Hematopoietic multipotent progenitor cell treated with erythropoietin and hydrocortisone succinate and interleukin-3 and kit ligand, for 8 days (in vitro differentiated cells): ENCODE measurements around the gene ENTPD8.

Source experiments
- DNase-seq: peaks from one replicate; pipeline ENCODE4 v3.0.0-alpha.2; 2015

Gene ENTPD8

DNA sequence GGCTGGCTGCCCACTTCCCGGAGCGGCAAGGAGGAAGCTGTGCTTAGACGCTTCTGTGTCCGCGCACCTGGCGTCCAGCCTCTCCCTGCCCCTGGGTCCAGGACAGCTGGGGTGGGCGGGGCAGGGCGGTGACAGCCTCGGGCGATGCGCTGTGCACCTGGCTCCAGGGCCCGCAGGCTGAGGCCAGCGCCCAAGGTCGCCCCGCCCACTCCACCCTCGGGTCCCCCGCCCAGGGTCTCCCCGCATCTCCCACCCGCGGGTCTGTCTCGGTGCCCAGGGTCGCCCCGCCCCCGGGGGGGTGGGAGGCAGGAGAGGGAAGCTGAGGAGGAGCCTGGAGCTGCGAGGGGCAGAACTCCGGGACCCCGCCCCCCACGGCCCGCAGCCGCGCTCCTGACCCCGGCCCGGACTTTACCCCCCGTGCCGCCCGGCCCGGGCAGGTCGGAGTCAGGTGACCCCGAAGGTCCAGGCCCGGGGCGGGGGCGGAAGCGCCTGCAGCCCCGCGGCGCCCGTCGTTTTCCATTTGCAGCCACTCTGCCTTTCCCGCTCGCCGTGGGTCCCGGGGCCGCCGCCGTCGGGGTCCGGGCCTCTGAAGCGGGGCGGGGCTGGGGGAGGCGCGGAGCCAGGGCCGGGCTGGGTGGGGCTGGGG is at the start of gene ENTPD8:
Gene ENTPD8, minus strand, starts transcription at position 69 of the 646 bp plus-strand sequence. CDS start 3,072 bp downstream, outside the sequence.
- no peak for DNase-seq

DNA sequence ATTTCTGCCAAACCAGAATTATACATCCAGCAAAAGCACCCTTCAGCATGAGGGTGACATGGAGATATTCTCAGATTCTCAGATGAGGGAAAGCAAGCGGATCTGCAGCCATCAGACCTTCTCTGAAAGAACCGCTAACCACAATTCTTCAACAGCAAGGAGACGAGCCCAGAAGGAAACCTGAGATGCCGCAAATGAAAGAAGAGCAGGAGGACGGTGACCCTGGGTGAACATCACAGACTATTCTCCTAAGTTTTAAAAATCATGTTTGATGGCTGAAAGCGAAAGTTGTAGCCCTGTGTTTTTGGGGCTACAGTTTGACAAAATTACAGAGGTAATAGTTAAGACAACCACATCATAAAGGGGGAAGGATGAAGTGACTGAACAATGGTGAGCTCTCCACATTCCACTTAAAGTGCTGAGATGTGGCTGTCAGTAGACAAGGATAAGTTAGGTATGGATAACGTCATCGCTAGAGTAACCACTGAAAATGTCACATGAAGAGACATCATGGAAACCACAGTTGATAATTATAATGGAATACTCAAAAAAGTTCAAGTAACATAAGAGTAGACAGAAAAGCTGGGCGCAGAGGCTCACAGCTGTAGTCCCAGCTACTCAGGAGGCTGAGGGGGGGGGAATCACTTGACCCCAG is 49.5 kb upstream of the ENTPD8 start:
- DNase-seq: no peak

GRCh38 chr9:137488906-137489305 is 47.7 kb upstream of the ENTPD8 start:
- no peak for DNase-seq

DNA sequence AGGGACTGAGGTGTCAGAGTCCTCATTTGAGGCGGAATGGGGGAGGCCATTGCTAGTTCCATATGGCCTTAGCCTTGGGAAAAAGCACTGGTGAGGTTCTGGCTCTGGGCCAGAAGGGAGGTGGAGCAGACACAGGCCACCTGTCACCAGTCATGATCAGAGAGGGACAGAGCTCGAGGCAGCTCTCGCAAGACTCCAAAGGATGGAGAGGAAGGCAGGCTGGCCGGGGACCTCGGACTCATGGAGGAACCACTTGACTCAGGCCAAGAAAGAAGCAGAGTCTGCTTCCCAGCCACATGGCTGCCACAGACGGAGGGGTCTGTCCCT is 47.1 kb upstream of the ENTPD8 start:
- no peak for DNase-seq

DNA sequence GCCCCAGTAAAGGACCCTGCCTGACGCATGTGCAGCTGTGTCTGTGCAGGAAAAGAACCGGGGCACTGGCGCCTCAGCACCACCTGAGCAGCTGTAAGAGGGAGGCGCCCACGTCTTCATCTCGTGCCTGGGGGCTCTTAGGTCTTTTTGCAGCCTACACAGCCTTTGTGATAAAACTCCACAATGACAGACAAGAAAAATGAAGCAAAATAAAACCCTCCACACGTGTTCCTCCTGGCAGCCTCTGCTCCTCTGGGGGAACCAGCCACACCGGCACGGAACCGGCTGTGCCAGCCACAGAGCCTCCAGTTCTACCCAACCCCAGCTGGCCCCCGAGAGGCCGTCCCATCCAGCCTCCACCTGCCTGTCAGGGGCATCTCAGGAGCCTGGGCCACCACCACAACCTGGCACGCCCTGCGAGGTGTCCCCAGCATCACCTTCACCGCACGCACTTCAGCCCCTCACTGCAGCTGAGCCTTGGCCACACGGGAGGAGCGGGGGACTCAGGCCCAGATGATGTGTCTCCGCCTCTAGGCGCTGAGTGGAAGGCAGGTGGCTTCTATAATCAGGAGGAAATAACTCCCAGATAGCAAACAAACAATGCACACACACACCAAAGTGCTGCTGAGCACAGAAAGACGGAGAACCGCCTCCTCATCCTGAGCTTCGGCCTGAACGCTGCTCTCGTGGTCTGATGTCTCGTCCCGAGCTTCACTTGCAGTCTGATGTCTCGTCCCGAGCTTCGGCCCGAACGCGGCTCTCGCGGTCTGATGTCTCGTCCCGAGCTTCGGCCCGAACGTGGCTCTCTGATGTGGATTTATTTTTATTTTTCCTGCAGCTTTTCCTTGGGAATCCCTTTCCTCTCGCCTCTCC is 46.5 kb upstream of the ENTPD8 start:
- no peak for DNase-seq

GRCh38 chr9:137486545-137487453 is 45.6 kb upstream of the ENTPD8 start:
- DNase-seq: no peak

DNA sequence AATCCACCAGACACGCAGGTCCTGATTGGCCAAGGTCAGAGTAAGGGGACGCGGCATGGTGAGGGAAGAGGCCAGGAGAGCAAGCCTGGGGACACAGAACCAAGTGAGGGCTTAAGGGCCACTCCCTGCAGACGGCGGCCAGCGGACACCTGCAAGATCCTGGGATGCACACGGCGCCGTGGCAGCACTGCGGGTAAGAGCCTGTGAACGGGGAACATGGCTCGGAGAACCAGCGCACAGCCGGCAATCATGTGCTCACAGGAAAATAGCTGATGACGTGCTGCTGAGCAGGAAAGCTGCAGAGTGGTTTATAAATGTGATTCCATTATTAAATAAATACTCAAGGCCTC is 45.0 kb upstream of the ENTPD8 start:
- no peak for DNase-seq

- DNase-seq: no peak
These were observed 44.4 kb upstream of the ENTPD8 start for GRCh38 chr9:137485343-137486140.

DNA sequence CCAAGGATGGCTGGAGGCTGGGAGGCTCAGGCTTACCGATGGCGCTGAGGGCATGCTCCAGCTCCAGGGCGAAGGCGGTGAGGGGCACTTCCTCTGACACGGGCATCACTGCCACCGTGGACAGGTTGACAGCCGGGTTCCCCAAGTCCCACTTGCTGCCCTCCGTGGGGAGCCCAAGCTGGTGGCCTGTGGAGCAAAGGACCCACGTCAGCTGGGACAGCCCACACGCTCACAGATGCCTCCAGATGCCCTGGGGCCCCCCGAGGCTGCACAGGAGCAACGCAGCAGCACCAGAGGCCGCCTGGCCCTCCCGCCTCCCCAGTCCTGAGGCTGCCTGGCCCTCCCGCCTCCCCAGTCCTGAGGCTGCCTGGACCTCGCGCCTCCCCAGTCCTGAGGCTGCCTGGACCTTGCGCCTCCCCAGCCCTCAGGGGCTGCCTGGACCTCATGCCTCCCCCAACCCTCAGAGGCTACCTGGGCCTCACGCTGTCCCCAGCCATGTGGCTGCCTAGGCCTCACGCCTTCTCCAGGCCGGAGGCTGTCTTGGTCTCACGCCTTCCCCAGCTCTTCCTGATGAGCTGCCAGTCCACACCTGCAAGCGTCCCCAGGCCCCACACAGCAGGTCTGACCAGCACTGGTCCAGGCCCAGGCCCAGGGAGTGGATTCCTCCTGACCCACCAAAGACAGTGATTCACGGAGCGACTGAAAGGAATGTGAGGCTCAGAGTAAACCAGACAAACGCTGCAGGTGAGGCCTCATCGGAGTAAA is 43.6 kb upstream of the ENTPD8 start:
- no peak for DNase-seq

- peak; percentile 59 for DNase-seq
These were observed 41.1 kb upstream of the ENTPD8 start for GRCh38 chr9:137482094-137482781.

- DNase-seq: no peak
These were observed 39.8 kb upstream of the ENTPD8 start for GRCh38 chr9:137480686-137481683.

DNA sequence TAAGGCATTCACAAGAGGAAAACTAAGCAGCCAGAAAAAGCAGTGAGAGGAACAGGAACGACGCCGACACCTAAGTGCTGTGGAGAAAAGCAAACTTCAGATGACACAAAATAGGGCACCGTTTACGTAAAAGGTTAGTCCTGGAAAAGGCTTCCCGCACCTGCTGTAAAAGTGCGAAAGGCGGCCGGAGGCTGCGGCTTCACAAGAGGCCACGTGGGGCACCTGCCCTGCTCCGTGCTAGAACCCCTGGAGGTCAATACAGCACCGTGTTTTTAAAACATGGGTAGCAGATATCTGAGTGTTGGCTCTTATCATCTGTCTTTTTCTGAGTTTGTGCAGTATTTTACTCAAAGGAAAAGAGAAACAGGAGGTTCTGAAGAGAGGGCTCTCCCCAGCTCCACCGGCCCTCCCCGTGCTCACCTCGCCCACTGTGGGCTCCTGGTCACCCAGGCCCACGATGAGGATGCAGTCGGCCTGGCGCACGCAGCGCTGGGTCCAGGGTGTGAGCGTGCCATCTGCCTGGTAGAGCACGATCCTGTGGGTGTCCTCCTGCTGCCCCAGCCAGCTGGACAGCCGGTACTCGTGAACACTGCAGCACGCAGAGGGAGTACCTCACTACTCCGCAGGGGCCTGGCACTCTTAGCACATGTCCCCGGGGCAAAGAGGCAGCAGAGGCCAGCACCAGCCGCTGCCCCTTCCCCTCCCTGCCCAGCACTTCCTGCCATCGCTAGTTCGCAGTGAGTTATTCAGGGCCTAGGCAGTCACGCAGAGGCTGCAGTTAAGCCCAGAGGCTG is 38.9 kb upstream of the ENTPD8 start:
- no peak for DNase-seq

GRCh38 chr9:137478962-137479861 is 38.1 kb upstream of the ENTPD8 start:
- DNase-seq: no peak

- no peak for DNase-seq
These were observed 37.4 kb upstream of the ENTPD8 start for GRCh38 chr9:137478613-137478961.

GRCh38 chr9:137477778-137478612 is 36.8 kb upstream of the ENTPD8 start:
- no peak for DNase-seq

DNA sequence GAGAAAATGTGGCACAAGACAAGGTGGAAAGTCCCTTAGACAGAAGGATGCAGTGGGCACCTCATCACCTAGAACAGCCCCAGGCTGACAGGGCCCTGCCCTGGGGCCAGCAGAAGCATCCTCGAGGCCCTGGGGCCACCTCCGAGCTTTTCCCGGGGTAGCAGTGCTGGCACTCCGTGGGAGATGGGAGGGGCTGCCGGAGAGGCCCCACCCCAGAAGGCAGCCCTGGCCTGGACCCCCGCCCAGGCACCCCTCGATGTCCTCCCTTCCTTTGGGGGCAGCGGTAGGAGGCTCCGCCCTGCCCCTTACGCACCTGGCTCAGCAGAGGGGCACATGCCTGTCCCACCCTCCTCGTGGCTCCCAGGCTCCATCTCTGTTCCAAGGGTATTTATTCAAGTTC is 35.7 kb upstream of the ENTPD8 start:
- DNase-seq: no peak

DNA sequence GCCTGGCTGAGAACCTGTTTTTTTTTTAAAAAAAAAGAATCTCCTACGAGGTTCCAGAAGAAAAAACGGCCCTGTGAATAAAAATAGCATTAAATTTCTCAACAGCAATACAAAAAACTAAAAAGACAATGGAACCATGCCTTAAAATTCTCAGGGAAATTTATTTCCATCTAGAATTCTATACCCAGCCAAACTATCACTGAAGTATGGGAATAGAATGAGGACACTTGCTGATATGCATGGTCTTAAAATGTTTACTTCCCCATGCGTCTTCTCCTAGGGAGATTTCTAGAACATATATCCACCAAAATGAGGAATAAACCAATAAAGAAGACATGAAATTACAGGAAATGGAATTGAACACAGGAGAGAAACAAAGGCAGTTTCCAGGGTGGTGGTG is 34.5 kb upstream of the ENTPD8 start:
- DNase-seq: no peak
